IPS-NIHi11 (cell line): ENCODE results near the gene TSPEAR.
"Not testable (repeated sequence)": the region's sequence is repeated elsewhere in the genome, so short reads cannot be mapped to it uniquely, and the experiment has no call there.

ENCODE experiments used
- DNase-seq: peaks from one replicate; pipeline ENCODE4 v3.0.0; 2012; ENCODE audit warnings: mixed read lengths, low spot score

The TSPEAR gene

DNA sequence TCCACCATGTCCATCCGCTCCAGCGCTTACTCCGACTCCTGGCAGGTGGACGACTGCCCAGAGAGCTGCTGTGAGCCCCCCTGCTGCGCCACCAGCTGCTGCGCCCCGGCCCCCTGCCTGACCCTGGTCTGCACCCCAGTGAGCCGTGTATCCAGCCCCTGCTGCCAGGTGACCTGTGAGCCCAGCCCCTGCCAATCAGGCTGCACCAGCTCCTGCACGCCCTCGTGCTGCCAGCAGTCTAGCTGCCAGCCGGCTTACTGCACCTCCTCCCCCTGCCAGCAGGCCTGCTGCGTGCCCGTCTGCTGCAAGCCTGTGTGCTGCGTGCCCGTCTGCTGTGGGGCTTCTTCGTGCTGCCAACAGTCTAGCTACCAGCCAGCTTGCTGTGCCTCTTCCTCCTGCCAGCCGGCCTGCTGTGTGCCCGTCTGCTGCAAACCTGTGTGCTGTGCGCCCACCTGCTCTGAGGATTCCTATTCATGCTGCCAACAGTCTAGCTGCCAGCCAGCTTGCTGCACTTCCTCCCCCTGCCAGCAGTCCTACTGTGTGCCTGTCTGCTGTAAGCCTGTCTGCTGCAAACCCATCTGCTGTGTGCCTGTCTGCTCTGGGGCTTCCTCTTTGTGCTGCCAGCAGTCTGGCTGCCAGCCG, 84.1 kb downstream of the TSPEAR start:
- DNase-seq: not testable (repeated sequence)

DNA sequence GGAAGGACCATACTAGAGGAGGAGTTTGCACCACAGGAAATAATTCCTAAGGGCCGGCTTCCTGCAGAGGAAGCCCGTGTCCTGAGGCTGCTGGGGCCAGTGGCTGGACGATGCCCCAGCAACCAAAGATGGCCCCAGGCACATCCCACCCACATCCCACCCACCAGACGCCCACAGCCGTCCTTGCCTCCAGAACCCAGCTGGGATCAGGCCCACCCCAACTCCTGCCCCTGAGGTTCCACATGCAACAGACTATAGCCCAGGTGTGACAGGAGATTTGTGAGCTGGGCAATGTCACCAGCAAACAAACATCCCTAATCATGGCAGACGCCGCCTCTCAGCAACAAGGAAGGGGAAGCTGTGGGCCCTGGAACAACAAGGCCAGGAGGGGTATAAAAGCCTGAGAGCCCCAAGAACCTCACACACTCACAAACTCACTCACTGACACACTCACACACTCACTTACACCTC, 84.7 kb downstream of the TSPEAR start, which contains the start of gene KRTAP10-9:
TSS of gene KRTAP10-9 (plus strand) at position 421 of the 471 bp plus-strand sequence. CDS start 79 bp downstream, outside the sequence.
- DNase-seq: no peak

DNA sequence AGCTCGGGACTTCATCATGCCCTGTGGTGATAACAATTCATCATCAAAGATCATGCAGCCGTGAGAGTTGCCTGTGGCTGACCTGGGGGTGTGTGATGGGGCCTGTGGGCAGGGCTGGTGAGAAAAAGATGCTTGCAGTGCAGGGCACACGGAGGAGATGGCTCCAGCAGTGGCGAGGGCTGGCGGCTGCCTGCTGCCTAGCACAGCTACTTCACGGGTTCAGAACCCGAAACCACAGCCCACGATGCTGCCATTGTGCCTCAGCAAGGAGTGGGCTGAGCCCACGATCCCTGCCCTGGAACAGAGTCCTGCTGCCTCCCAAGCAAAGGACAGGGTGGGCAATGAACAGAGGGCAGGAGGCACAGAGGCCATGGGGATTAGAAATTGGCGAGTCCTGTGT, 85.1 kb downstream of the TSPEAR start:
- no peak for DNase-seq

GRCh38 chr21:44625756-44626155, 85.6 kb downstream of the TSPEAR start:
- DNase-seq: no peak

- no peak for DNase-seq
Measured at GRCh38 chr21:44623575-44623974, 87.8 kb downstream of the TSPEAR start.

DNA sequence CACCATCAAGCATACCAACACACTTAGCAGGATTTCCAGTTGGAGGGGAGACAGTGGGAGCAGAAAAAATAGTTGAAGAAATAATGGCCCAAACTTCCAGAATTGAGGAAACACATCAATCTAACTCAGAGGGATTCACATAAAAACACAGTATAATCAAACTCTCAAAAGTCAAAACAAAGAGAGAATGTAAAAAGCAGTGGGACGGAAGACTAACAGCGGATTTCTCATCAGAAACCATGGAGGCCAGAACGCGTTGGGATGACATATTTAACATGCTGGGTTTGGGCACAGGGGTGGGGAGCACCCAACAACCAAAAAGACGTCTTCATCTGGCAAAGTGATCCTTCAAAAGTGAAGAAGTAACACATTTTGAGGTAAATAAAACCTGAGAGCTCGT, 91.5 kb downstream of the TSPEAR start:
- no peak for DNase-seq

- DNase-seq: no peak
Measured at GRCh38 chr21:44618909-44619308, 92.5 kb downstream of the TSPEAR start.

GRCh38 chr21:44618504-44618903, 92.9 kb downstream of the TSPEAR start:
- peak; percentile 51 for DNase-seq

DNA sequence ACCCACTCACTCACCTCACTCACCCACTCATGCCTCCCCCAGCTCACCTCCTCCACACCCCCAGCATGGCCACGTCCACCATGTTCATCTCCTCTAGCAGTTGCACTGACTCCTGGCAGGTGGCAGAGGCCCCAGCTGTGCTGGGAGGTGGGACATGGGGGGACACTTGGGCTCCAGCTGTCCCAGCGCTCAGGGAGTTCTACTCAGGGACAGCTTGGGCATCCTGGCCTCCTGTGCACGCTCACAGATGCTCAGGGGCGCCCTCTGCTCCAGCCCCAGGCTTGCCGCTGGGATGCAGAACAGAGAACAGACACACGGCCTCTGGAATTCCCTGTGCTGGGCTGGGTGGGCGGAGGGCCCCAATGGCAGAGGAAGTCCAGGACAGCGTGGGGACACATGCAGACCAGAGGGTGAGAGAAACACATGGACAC, 94.3 kb downstream of the TSPEAR start:
- no peak for DNase-seq

GRCh38 chr21:44616591-44616926, 94.8 kb downstream of the TSPEAR start:
- no peak for DNase-seq

DNA sequence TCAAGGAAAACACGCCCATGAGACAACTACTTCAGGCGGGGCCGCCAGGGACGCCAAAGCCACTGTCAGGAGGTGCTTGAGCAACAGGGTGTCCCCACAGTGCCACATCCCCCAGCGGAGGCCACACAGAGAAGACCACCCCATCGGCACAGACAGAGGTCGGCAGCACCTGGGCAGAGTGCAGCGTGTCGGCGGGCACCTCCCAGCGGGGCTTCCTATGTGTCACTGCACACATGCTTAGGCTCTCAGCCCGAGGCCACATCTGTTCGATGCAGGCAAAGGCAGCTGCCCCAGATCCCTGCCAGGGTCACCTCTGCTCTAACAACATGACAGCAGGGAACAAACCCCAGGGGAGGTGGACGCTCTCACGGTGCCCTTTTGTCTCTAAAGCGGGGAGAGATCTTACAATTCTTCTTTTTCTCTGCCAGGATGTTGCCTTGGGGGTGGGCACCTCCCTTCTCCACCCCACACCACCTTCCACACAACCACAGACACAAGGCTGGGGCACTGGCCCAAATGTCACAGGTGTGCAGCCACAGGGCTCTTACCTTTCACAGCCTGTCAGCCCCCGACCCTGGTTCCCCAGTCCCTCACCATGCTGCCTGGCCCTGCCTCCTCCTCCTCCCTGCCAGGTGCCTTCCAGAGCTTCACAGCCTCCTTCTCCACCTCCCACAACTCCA, 95.3 kb downstream of the TSPEAR start:
- no peak for DNase-seq

DNA sequence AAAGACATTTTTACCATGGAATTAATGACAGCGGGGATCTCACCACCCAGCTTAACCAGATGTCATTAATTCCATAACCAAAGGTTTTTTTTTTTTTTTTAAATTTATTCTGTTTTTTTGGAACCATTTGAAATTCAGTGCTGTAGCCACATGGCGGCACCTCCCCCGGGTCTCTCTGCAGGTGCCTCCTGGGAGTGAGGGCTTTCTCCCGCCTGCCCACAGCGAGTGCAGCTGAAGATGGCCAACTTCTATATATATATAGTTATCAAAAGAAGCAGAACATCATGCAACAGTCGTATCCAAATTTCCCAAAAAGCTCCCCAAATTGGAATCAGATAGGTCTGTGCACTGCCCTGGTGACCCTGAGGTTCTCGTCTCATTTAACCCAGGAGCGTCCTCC, 95.9 kb downstream of the TSPEAR start:
- DNase-seq: no peak

- no peak for DNase-seq
Measured at GRCh38 chr21:44614961-44615391, 96.4 kb downstream of the TSPEAR start.

DNA sequence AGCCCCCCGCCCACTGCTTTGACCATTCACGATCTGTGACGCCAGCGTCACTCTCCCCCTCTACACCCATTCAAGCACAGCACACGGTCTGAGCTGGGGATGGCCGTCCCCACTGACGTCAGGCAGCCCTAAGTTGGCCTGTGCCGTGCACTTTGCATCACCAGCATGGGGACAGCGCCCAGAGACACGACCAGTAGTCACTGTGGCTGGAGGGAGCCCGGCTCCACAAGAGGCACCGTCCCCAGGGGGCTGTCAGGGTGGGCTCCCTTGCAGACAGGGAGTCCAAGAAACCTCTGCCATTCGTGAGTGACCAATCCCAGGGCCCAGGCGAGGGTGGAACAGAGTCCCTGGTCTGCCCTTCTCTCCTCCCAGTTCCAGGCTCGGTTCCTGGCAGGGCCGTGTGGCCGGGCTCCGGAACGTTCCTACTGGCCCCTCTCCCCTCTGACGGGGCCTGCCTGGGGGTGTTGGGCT, 97.2 kb downstream of the TSPEAR start:
- DNase-seq: no peak

DNA sequence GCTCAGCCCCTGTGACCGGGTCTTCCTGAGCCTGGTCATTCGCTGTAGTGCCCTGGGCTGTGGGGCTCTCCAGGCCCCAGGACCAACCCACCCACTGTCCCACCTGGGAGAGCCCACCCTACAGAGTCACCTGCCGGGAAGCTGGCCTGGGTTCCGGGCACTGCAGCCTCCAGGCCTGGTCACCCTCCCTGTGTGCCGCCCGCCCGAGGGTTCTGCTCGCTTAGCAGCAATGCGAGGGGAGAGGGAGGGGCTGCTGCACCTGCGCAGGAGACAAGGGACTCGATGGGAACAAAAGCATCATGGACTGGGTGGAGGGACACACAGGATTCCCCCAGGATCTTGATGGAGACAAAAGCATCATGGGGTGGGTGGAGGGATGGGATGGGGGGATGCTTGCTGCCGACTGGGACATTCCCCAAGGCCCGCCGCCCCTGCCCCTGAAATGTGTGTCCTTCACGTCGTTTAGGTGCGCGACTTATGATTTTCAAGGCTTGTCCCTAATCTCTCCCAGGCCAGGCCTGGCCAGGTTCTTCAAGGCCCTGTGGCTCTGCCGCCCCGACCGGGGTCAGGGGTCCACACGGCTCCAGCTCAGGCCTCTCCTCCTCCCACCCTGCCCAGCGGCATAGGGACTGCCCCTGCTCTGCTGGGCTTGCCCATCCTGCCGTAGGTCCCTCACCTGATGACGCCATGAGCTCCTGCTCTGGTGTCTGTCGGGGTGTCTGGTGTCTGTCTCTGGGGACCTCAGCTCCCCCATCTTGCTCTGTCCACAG, 97.8 kb downstream of the TSPEAR start:
- DNase-seq: no peak

DNA sequence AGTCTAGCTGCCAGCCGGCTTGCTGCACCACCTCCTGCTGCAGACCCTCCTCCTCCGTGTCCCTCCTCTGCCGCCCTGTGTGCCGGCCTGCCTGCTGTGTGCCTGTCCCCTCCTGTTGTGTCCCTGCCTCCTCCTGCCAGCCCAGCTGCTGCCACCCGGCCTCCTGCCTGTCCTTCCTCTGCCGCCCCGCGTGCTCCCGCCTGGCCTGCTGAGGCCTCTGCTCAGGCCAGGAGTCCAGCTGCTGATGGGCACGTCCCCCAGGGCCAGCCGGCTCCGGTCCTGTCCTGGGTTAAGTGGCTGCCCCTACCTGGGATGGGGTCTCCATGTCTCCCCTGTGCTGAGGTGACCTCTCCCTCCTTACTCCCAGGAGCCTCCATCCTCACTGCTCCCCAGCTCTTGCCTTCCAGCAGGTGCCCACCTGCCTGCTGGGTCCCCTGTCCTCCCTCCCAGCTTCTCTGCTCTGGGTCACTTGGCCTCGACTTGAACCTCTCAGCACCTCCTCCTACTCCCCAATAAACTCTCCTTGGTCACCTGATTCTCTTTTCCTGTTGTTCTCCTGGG, 98.6 kb downstream of the TSPEAR start:
- DNase-seq: no peak

DNA sequence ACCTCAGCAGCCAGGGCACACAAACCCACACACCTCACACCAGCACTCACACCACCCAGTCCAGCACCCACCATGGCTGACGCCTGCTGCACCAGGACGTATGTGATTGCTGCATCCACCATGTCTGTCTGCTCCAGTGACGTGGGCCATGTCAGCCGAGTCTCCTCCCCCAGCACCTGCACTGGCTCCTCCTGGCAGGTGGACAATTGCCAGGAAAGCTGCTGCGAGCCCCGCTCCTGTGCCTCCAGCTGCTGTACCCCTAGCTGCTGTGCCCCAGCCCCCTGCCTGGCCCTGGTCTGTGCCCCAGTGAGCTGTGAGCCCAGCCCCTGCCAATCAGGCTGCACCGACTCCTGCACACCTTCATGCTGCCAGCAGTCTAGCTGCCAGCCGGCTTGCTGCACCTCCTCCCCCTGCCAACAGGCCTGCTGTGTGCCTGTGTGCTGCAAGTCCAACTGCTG, 99.3 kb downstream of the TSPEAR start, which contains the start of gene KRTAP10-8:
TSS of gene KRTAP10-8 (plus strand) at position 51 of the 458 bp plus-strand sequence. CDS start at position 73, 22 bp downstream.
- DNase-seq: no peak

DNA sequence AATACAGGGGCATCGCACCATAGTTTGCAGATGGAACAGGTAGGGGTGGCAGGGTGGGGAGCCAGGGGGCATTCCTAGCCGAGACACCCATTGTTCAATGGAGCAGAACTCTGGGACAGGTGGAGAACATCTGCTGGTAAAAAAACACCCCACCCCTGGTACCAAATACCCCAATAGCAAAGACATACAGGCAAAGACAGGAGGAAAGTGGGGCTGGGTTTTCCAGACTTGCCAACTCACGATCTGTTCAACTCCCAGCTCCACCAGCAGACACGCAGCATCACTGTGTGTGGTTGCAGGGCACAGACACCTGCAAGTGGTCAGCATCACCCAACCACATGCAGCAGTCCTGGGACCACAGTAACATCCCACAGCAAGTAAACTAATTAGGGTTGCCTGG, 99.8 kb downstream of the TSPEAR start:
- no peak for DNase-seq

- not testable (repeated sequence) for DNase-seq
Measured at GRCh38 chr21:44610157-44610843, 101.1 kb downstream of the TSPEAR start.

DNA sequence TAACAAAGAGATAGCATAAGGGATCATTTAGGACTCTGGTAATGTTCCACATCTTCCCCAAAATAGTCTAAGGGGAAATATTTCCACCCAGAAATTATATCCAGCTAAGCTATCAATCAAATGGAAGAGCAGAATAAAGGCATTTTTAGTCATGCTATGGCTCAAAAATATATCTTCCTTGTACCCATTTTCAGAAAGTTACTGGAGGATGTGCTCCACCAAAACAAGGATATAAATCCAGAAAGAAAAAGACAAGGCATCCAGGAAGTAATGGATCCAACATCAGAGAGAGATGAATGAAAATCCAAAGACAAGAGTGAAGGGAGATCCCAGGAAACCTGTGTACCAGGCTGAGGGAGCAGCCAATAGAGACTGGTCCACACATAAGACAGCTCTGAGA, 102.2 kb downstream of the TSPEAR start:
- DNase-seq: no peak

GRCh38 chr21:44606495-44606894, 104.9 kb downstream of the TSPEAR start:
- DNase-seq: no peak

DNA sequence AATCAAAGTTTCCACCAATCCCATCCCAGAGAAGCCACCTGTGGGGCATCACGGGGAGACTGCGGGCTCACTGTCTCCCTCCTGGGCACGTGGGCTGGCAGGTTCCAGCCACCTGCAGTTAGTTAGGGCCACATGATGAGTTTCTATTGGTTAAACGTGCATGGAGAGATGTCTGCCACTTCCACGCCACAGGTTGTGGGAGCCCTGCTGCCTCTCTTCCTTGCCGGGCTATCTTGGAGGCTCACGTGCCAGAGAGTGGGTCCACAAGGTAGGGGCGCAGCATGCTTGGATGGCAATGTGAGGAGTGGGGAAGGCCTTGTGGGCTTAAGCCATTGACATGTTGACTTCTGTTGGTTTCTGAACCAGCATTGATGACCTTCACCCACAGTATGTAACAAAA, 107.5 kb downstream of the TSPEAR start:
- DNase-seq: no peak
